Activated naive CD4-positive, alpha-beta T cell treated with Interleukin-2 at 50 U/mL for 16 hours (primary cell): Measurements from ENCODE around the gene PCDHGA3.
"Not testable (repeated sequence)": the region's sequence is repeated elsewhere in the genome, so short reads cannot be mapped to it uniquely, and the experiment has no call there.

Experiments used
- DNase-seq: peaks from one replicate; pipeline ENCODE4 v3.0.0-alpha.2; 2020

PCDHGA3 gene

GRCh38 chr5:141349917-141350619 lies 6.4 kb downstream of the PCDHGA3 start, which contains the start of gene PCDHGB1:
TSS of gene PCDHGB1 (plus strand) at chr5:141350099. CDS start at chr5:141350261, 162 bp downstream.
- peak; percentile 37 for DNase-seq

- DNase-seq = no peak
These were observed 8.0 kb downstream of the PCDHGA3 start for GRCh38 chr5:141351591-141351990.

DNA sequence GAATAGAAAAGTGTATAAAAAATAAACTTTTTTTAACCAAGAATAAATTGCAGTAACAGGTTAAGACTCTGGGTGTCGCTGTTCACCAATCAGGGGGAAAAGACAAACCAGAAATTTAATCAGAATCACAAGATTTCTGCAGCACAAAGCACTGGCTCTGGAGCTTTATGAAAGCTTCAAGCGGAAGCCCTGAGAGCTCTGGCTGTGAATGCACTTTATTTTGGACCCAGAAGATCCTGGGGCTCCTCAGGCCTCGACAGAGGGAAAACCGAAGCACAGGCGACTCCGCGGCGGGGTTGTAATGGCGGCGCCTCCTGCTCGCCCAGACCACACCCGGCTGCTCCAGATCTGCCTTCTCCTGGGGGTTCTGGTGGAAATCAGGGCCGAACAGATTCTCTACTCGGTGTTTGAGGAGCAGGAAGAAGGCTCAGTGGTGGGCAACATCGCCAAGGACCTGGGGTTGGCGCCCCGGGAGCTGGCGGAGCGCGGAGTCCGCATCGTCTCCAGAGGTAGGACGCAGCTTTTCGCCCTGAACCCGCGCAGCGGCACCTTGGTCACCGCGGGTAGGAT lies 11.4 kb downstream of the PCDHGA3 start, which contains the start of gene PCDHGA4:
PCDHGA4 (plus strand) TSS at position 122 of the 570 bp plus-strand sequence; CDS start at position 209, 87 bp downstream.
- DNase-seq = no peak

GRCh38 chr5:141355641-141356040 lies 12.0 kb downstream of the PCDHGA3 start:
- DNase-seq = no peak

DNA sequence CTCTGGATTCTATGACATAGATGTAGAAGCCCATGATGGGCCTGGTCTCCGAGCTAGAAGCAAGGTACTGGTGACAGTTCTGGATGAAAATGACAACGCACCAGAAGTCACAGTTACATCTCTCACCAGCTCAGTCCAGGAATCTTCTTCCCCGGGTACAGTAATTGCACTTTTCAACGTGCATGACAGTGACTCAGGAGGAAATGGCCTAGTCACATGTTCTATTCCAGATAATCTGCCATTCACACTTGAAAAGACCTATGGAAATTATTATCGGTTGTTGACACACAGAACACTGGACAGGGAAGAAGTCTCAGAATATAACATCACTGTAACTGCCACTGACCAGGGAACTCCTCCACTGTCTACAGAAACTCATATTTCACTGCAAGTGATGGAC lies 12.5 kb downstream of the PCDHGA3 start:
- DNase-seq = no peak

GRCh38 chr5:141356950-141357349 lies 13.3 kb downstream of the PCDHGA3 start:
- DNase-seq = no peak

GRCh38 chr5:141359790-141360426 lies 16.3 kb downstream of the PCDHGA3 start, which contains the start of gene PCDHGB2:
TSS of gene PCDHGB2 (plus strand) at chr5:141359994. CDS start at chr5:141360136, 142 bp downstream.
- DNase-seq = no peak

DNA sequence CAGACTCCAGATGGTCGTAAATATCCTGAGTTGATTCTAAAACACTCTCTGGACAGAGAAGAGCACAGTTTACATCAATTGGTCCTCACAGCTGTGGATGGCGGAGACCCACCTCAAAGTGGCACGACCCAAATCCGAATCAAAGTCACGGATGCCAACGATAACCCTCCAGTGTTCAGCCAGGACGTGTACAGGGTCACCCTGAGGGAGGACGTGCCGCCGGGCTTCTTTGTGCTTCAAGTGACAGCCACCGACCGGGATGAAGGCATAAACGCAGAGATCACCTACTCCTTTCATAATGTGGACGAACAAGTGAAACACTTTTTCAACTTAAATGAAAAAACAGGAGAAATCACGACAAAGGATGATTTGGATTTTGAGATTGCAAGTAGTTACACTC lies 17.1 kb downstream of the PCDHGA3 start:
- DNase-seq = no peak

- no peak for DNase-seq
These were observed 19.1 kb downstream of the PCDHGA3 start for GRCh38 chr5:141362719-141363118.

DNA sequence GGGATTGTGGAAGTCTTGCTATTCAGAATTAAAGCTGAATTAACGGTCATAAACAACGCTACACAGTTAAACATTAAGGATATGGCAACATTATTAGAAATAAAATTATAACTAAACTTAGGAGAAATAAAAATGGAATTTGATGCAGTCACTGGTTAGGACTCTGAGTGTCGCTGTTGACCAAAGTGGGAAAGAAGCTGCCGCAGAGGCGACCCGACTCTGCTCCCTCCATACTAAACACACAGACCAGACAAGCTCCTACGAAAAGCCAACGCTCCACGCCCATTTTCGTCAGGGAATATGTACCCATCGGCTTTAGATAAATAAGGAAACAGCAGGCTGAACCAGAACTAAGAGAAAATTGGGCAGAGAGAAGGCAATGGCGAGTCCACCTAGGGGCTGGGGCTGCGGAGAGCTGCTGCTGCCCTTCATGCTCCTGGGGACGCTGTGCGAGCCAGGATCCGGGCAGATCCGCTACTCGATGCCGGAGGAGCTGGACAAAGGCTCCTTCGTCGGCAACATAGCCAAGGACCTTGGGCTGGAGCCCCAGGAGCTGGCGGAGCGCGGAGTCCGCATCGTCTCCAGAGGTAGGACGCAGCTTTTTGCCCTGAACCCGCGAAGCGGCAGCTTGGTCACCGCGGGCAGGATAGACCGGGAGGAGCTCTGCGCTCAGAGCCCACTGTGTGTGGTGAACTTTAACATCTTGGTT lies 20.5 kb downstream of the PCDHGA3 start, which contains the start of gene PCDHGA5:
PCDHGA5 (plus strand) TSS at position 211 of the 709 bp plus-strand sequence; CDS start at position 380, 169 bp downstream.
- no peak for DNase-seq

GRCh38 chr5:141366016-141366896 lies 22.6 kb downstream of the PCDHGA3 start:
- no peak for DNase-seq

GRCh38 chr5:141369994-141370848 lies 26.6 kb downstream of the PCDHGA3 start, which contains the start of gene PCDHGB3:
TSS of gene PCDHGB3 (plus strand) at chr5:141370242. CDS start at chr5:141370395, 153 bp downstream.
- DNase-seq = peak; percentile 36

- DNase-seq = no peak
These were observed 28.2 kb downstream of the PCDHGA3 start for GRCh38 chr5:141371572-141372475.

GRCh38 chr5:141373673-141374317 lies 30.2 kb downstream of the PCDHGA3 start, which contains the start of gene PCDHGA6:
TSS of gene PCDHGA6 (plus strand) at chr5:141373891. CDS start at chr5:141374084, 193 bp downstream.
- DNase-seq = no peak

GRCh38 chr5:141374627-141375026 lies 31.0 kb downstream of the PCDHGA3 start:
- no peak for DNase-seq

GRCh38 chr5:141375444-141376155 lies 32.0 kb downstream of the PCDHGA3 start:
- not testable (repeated sequence) for DNase-seq

GRCh38 chr5:141382469-141383294 lies 39.1 kb downstream of the PCDHGA3 start, which contains the start of gene PCDHGA7:
TSS of gene PCDHGA7 (plus strand) at chr5:141382742. CDS start at chr5:141382900, 158 bp downstream.
- no peak for DNase-seq
